PC-3 (cell line): ENCODE data around the gene DGKZ. TPM values are rescaled to one million over a fixed set of nuclear protein-coding genes. Genes with fewer than 3 reads are reported as not detected.

ENCODE experiments used
- ATAC-seq: fragments of 200-7000 bp; cut with Tn5 transposase; 2 replicates; pipeline ENCODE4 v1.9.1; 2020; ENCODE audit warnings: mild to moderate bottlenecking, moderate library complexity
- BruUV-seq: library from RNA; stranded (reverse); fragments of 400-500 nt; replicated peaks from 2 replicates; lab custom pipeline; 2021; lab: Mats Ljungman, UMichigan
- CTCF ChIA-PET: fragments of 300-600 bp; sonication (Branson Sonifier 250); formaldehyde crosslinking; loops from one replicate; lab custom pipeline; 2022; ENCODE audit warnings: antibody characterized with exemption; lab: Charles Lee
- POLR2A ChIA-PET: fragments of 300-600 bp; sonication (Branson Sonifier 250); formaldehyde crosslinking; loops from one replicate; lab custom pipeline; 2022; ENCODE audit warnings: antibody characterized with exemption; ENCODE audit not compliant: unreplicated experiment; lab: Charles Lee
- DNase-seq: peaks from one replicate; pipeline ENCODE4 v3.0.0-alpha.2; 2015
- H2AFZ ChIP-seq: fragments of 300-600 bp; sonication (generic); 2 replicates; pipeline ENCODE4 v1.6.0; 2016; ENCODE audit warnings: antibody characterized with exemption, low read length
- H3F3A ChIP-seq: fragments of 300-600 bp; sonication (generic); one replicate; pipeline ENCODE4 v1.6.0; 2017; ENCODE audit warnings: antibody characterized with exemption, low read length, control low read depth, mild to moderate bottlenecking; ENCODE audit not compliant: unreplicated experiment
- H3K27ac ChIP-seq: fragments of 300-600 bp; sonication (generic); 2 replicates; pipeline ENCODE4 v1.5.1; 2016; ENCODE audit warnings: mild to moderate bottlenecking, low read length
- H3K27me3 ChIP-seq: fragments of 300-600 bp; sonication (generic); 2 replicates; pipeline ENCODE4 v1.6.1; 2016; ENCODE audit warnings: low read length, mixed read lengths
- H3K36me3 ChIP-seq: fragments of 300-600 bp; sonication (generic); 2 replicates; pipeline ENCODE4 v1.6.1; 2016; ENCODE audit warnings: low read depth, mixed run types, low read length, mixed read lengths
- H3K4me1 ChIP-seq: fragments of 300-600 bp; sonication (generic); 2 replicates; pipeline ENCODE4 v1.5.1; 2016; ENCODE audit warnings: low read length; ENCODE audit not compliant: insufficient read depth
- H3K4me2 ChIP-seq: fragments of 300-600 bp; sonication (generic); 2 replicates; pipeline ENCODE4 v1.6.0; 2016; ENCODE audit warnings: low read length
- H3K4me3 ChIP-seq: fragments of 300-600 bp; sonication (generic); 2 replicates; pipeline ENCODE4 v1.5.1; 2016; ENCODE audit warnings: mild to moderate bottlenecking, low read length, mixed read lengths
- H3K79me2 ChIP-seq: fragments of 300-600 bp; sonication (generic); 2 replicates; pipeline ENCODE4 v1.6.1; 2017; ENCODE audit warnings: low read length, mixed read lengths
- H3K9ac ChIP-seq: fragments of 300-600 bp; sonication (generic); 2 replicates; pipeline ENCODE4 v1.6.0; 2016; ENCODE audit warnings: mild to moderate bottlenecking, low read length
- H3K9me2 ChIP-seq: fragments of 300-600 bp; sonication (generic); replicated peaks from 2 replicates; pipeline ENCODE4 v1.6.1; 2016; ENCODE audit warnings: mixed run types, low read length, mixed read lengths
- H3K9me3 ChIP-seq: fragments of 300-600 bp; sonication (generic); 2 replicates; pipeline ENCODE4 v1.6.1; 2016; ENCODE audit warnings: low read length, mixed read lengths
- H4K20me1 ChIP-seq: fragments of 300-600 bp; sonication (generic); 2 replicates; pipeline ENCODE4 v1.6.1; 2016; ENCODE audit warnings: low read length, mixed read lengths
- EZH2 ChIP-seq: fragments of 300-600 bp; sonication (generic); IDR thresholded peaks from one replicate; pipeline ENCODE4 v1.6.1; 2017; ENCODE audit warnings: antibody characterized with exemption, mild to moderate bottlenecking, low read length; ENCODE audit not compliant: unreplicated experiment
- EZH2phosphoT487 ChIP-seq: fragments of 300-600 bp; sonication (generic); IDR thresholded peaks from 2 replicates; pipeline ENCODE4 v1.6.1; 2018; ENCODE audit warnings: mild to moderate bottlenecking, antibody characterized with exemption, low read length, borderline replicate concordance
- intact Hi-C: fragments of 100-400 bp; cut with micrococcal nuclease; formaldehyde crosslinking; loops from 2 replicates; pipeline ENCODE4 v1.9.0; 2023
- total RNA-seq: library from RNA; depleted of rRNA; stranded (reverse); fragments of >200 nt; gene quantifications from 2 replicates; pipeline ENCODE4 v1.2.3, GENCODE V29; 2014
- TF ChIP-seq, protein P1 (sequence below): fragments of 300-600 bp; sonication (generic); conservative IDR thresholded peaks from 2 replicates; pipeline ENCODE4 v1.5.1; 2017; ENCODE audit warnings: antibody characterized with exemption, low read depth, mild to moderate bottlenecking, low read length

The DGKZ gene
- total RNA-seq, 1 experiment from 2014 or later: 70.2 TPM

DNA sequence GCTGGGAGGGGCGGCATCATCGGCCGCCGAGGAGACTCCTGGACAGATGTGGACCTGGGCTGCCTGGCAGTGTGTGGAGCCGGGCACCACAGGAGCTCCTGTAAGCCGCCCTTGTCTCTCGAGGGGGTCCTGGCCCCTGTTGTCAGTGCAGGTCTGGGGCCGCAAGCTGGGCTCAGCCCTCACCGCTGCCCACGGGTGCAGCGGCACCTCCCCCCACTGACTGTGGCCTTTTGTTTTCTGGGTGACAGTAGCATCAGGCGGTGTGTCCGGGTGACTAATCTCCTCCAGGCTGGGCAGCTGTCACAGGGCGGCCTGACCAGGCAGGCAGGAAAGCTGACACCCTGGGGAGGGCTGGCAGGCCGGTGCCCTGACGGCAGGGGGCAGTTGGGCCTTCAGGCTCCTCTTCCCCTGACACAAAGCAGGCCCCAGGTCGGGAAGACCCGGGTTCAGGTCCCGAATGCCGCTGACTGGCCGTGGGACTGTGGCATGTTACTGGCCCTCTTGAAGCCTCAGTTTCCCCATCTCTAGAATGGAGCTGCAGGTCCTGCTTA, 16.3 kb downstream of the DGKZ start:
- no peaks in the 10 kb centered on the region for H3F3A ChIP-seq
- TF ChIP-seq, protein P1, sequence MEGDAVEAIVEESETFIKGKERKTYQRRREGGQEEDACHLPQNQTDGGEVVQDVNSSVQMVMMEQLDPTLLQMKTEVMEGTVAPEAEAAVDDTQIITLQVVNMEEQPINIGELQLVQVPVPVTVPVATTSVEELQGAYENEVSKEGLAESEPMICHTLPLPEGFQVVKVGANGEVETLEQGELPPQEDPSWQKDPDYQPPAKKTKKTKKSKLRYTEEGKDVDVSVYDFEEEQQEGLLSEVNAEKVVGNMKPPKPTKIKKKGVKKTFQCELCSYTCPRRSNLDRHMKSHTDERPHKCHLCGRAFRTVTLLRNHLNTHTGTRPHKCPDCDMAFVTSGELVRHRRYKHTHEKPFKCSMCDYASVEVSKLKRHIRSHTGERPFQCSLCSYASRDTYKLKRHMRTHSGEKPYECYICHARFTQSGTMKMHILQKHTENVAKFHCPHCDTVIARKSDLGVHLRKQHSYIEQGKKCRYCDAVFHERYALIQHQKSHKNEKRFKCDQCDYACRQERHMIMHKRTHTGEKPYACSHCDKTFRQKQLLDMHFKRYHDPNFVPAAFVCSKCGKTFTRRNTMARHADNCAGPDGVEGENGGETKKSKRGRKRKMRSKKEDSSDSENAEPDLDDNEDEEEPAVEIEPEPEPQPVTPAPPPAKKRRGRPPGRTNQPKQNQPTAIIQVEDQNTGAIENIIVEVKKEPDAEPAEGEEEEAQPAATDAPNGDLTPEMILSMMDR: peak; percentile 58
- TF ChIP-seq EZH2: no peak
- no peak for TF ChIP-seq EZH2phosphoT487
- peak; percentile 89 for DNase-seq
- BruUV-seq: TSS peak; percentile 22
- H3K9ac ChIP-seq: peak overlapping the region; percentile 85
- POLR2A ChIA-PET: interaction anchor here (0.5 kb wide), 1 partner anchor 14 kb away, joined by 3 read pairs; no protein-coding TSS in a partner anchor
- intact Hi-C loops: loop anchor here (2.0 kb wide), 1 partner anchor 15 kb away; no protein-coding TSS in a partner anchor
- no peaks in the 10 kb centered on the region for H3K27me3 ChIP-seq
- CTCF ChIA-PET: interaction anchor here (0.6 to 1.4 kb wide), 3 partner anchors 20 to 120 kb away, joined by 3 read pairs; no protein-coding TSS in a partner anchor
- peak overlapping the region; percentile 97 for H3K27ac ChIP-seq
- peak overlapping the region; percentile 84 for H3K4me2 ChIP-seq
- H2AFZ ChIP-seq: peak overlapping the region; percentile 59; the same call in 1 of the 2 replicates
- H3K4me1 ChIP-seq: peaks cover 26% of the 10 kb centered on the region
- H3K9me3 ChIP-seq: no peaks in the 10 kb centered on the region
- no peaks in the 10 kb centered on the region; the same call in 1 of the 2 replicates for H3K36me3 ChIP-seq
- peak overlapping the region; percentile 60 for H3K4me3 ChIP-seq
- H4K20me1 ChIP-seq: no peaks in the 10 kb centered on the region
- H3K9me2 ChIP-seq: no peaks in the 10 kb centered on the region
- H3K79me2 ChIP-seq: peaks cover 18% of the 10 kb centered on the region
- peak; percentile 93 for ATAC-seq

DNA sequence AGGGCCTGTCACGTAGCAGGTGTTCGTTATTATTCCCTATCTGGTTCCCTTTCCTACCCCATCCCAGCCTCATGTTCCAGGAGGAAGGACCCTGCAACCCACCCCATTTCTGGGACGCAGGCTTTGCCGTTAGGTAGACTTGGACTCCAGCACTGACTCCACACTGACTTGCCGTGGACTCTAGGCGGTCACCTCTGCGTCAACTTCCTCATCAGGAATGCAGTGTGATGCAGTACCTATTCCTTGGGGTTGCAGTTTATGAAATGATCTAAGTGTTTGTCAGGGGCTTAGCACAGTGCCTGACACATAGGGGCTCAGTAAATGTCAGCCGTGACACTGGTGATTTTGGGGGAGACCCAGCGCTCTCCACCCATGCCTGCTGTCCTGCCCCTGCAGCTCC, 16.8 kb downstream of the DGKZ start:
- H2AFZ ChIP-seq: no peak overlapping the region
- no TSS peak for BruUV-seq

More for the DNA sequence above, 16.8 kb downstream of the DGKZ start:
- Histone ChIP-seq H3K4me2 (peak overlapping the region; percentile 84), H4K20me1 (no peaks in the 10 kb centered on the region), H3K9me3 (no peaks in the 10 kb centered on the region), H3K4me1 (peaks cover 26% of the 10 kb centered on the region), H3K27ac (peak overlapping the region; percentile 97), H3K79me2 (peaks cover 18% of the 10 kb centered on the region), H3K36me3 (peaks cover under 1% of the 10 kb centered on the region; the same call in 1 of the 2 replicates), H3K9ac (peak overlapping the region; percentile 57), H3K27me3 (no peaks in the 10 kb centered on the region), H3K9me2 (no peaks in the 10 kb centered on the region), H3K4me3 (0 out of 2 replicates have a peak overlapping the region, but pooled peaks have one; percentile 9), H3F3A (no peaks in the 10 kb centered on the region)
- DNase-seq (peak; percentile 25), ATAC-seq (peak; percentile 2; the same call in 1 of the 2 replicates)
- POLR2A ChIA-PET: no interaction called here
- intact Hi-C loops: no loop called here
- no peak for TF ChIP-seq EZH2
- TF ChIP-seq, protein P1: no peak
- TF ChIP-seq EZH2phosphoT487: no peak
- CTCF ChIA-PET: interaction anchor here (0.6 to 1.4 kb wide), 2 partner anchors 19 to 120 kb away, joined by 3 read pairs; no protein-coding TSS in a partner anchor
